GM23338 (cell line): ENCODE results near the gene CASK. TPM values are rescaled to one million over a fixed set of nuclear protein-coding genes. Genes with fewer than 3 reads are reported as not detected.

ENCODE experiments used
- ATAC-seq: fragments of 200-7000 bp; cut with Tn5 transposase; 3 replicates; pipeline ENCODE4 v1.9.1; 2020
- DNase-seq: peaks from one replicate; pipeline ENCODE4 v3.0.0-alpha.2; 2015; ENCODE audit warnings: low spot score
- H2AFZ ChIP-seq: fragments of 200-600 bp; sonication (generic); 2 replicates; pipeline ENCODE4 v1.8.0; 2016; ENCODE audit warnings: antibody characterized with exemption, mild to moderate bottlenecking, moderate library complexity
- H3F3A ChIP-seq: fragments of 200-600 bp; sonication (generic); replicated peaks from 2 replicates; pipeline ENCODE4 v1.8.0; 2017; ENCODE audit warnings: antibody characterized with exemption, mixed run types, low read depth
- H3K27ac ChIP-seq: fragments of 200-600 bp; sonication (generic); 2 replicates; pipeline ENCODE4 v1.6.1; 2016; ENCODE audit warnings: low read depth
- H3K27me3 ChIP-seq: fragments of 200-600 bp; sonication (generic); 2 replicates; pipeline ENCODE4 v1.8.0; 2016; ENCODE audit warnings: mild to moderate bottlenecking, mixed run types, moderate library complexity; ENCODE audit not compliant: insufficient read depth
- H3K36me3 ChIP-seq: fragments of 200-600 bp; sonication (generic); 2 replicates; pipeline ENCODE4 v1.8.0; 2016; ENCODE audit warnings: mild to moderate bottlenecking; ENCODE audit not compliant: insufficient read depth
- H3K4me1 ChIP-seq: fragments of 200-600 bp; sonication (generic); 2 replicates; pipeline ENCODE4 v1.8.0; 2016; ENCODE audit warnings: mild to moderate bottlenecking, moderate library complexity; ENCODE audit not compliant: insufficient read depth
- H3K4me2 ChIP-seq: fragments of 200-600 bp; sonication (generic); 2 replicates; pipeline ENCODE4 v1.7.1; 2017; ENCODE audit warnings: mixed run types
- H3K4me3 ChIP-seq: fragments of 200-600 bp; sonication (generic); 2 replicates; pipeline ENCODE4 v1.6.1; 2016; ENCODE audit warnings: mixed run types
- H3K79me2 ChIP-seq: fragments of 200-600 bp; sonication (generic); replicated peaks from 2 replicates; pipeline ENCODE4 v1.8.0; 2017; ENCODE audit warnings: mild to moderate bottlenecking; ENCODE audit not compliant: insufficient read depth
- H3K9me2 ChIP-seq: fragments of 200-600 bp; sonication (generic); 2 replicates; pipeline ENCODE4 v1.8.0; 2017; ENCODE audit not compliant: insufficient read depth
- H4K20me1 ChIP-seq: fragments of 200-600 bp; sonication (generic); replicated peaks from 2 replicates; pipeline ENCODE4 v1.8.0; 2017; ENCODE audit warnings: mild to moderate bottlenecking; ENCODE audit not compliant: insufficient read depth
- H3K27ac Mint-ChIP-seq: 2 replicates; pipeline ENCODE4 v1.8.0; 2020; ENCODE audit warnings: inconsistent platforms, mild to moderate bottlenecking, moderate library complexity, mixed read lengths
- H3K27me3 Mint-ChIP-seq: 3 replicates; pipeline ENCODE4 v1.8.0; 2022; ENCODE audit warnings: low read depth, mild to moderate bottlenecking, moderate library complexity, mixed read lengths, inconsistent platforms; ENCODE audit not compliant: insufficient read depth, poor library complexity
- H3K36me3 Mint-ChIP-seq: 3 replicates; pipeline ENCODE4 v1.8.0; 2021; ENCODE audit warnings: low read depth, mild to moderate bottlenecking, inconsistent platforms, moderate library complexity, mixed read lengths
- H3K4me1 Mint-ChIP-seq: 3 replicates; pipeline ENCODE4 v1.8.0; 2020; ENCODE audit warnings: mild to moderate bottlenecking, inconsistent platforms, mixed read lengths
- H3K4me3 Mint-ChIP-seq: 3 replicates; pipeline ENCODE4 v1.8.0; 2021; ENCODE audit warnings: moderate library complexity, mild to moderate bottlenecking, inconsistent platforms, mixed read lengths
- H3K9me3 Mint-ChIP-seq: 3 replicates; pipeline ENCODE4 v1.8.0; 2020; ENCODE audit warnings: moderate library complexity, mild to moderate bottlenecking, inconsistent platforms, mixed read lengths
- CREB1 ChIP-seq: fragments of 250-450 bp; sonication (Bioruptor Pico); IDR thresholded peaks from 2 replicates; pipeline ENCODE4 v1.5.0; 2020; ENCODE audit warnings: low read depth, mild to moderate bottlenecking, moderate library complexity
- CTCF ChIP-seq, 2 experiments: fragments of 200-600 bp in 1 of 2; sonication (generic) in 1 of 2; conservative IDR thresholded peaks; 2 replicates each; pipeline versions ENCODE4 v1.5.1 to v1.6.1; 2016 to 2017; ENCODE audit warnings: antibody characterized with exemption in 2 of 2, low read depth in 2 of 2, mild to moderate bottlenecking in 2 of 2, moderate library complexity in 1 of 2
- ETS1 ChIP-seq: IDR thresholded peaks from 2 replicates; pipeline ENCODE4 v1.6.1; 2016; ENCODE audit warnings: antibody characterized with exemption
- EZH2 ChIP-seq: fragments of 200-600 bp; sonication (generic); IDR thresholded peaks from one replicate; pipeline ENCODE4 v1.8.0; 2017; ENCODE audit warnings: antibody characterized with exemption, mild to moderate bottlenecking, low read depth; ENCODE audit not compliant: unreplicated experiment
- EZH2phosphoT487 ChIP-seq: fragments of 200-600 bp; sonication (generic); IDR thresholded peaks from one replicate; pipeline ENCODE4 v1.8.1; 2018; ENCODE audit warnings: antibody characterized with exemption; ENCODE audit not compliant: unreplicated experiment
- JUNB ChIP-seq: IDR thresholded peaks from one replicate; pipeline ENCODE4 v1.6.1; 2016; ENCODE audit warnings: antibody characterized with exemption; ENCODE audit not compliant: unreplicated experiment
- NANOG ChIP-seq: IDR thresholded peaks from 2 replicates; pipeline ENCODE4 v1.6.1; 2016; ENCODE audit warnings: antibody characterized with exemption, borderline replicate concordance
- POLR2AphosphoS5 ChIP-seq: IDR thresholded peaks from 2 replicates; pipeline ENCODE4 v1.6.1; 2016; ENCODE audit warnings: antibody characterized with exemption, low read depth
- REST ChIP-seq: IDR thresholded peaks from one replicate; pipeline ENCODE4 v1.6.1; 2018; ENCODE audit warnings: antibody characterized with exemption; ENCODE audit not compliant: unreplicated experiment
- STAT1 ChIP-seq: IDR thresholded peaks from one replicate; pipeline ENCODE4 v1.6.1; 2016; ENCODE audit warnings: antibody characterized with exemption; ENCODE audit not compliant: unreplicated experiment
- ZNF114 ChIP-seq: fragments of 250-450 bp; sonication (Bioruptor Pico); IDR thresholded peaks from 2 replicates; pipeline ENCODE4 v1.5.0; 2020; ENCODE audit warnings: mild to moderate bottlenecking, moderate library complexity
- ZNF331 ChIP-seq: fragments of 250-450 bp; sonication (Bioruptor Pico); IDR thresholded peaks from 2 replicates; pipeline ENCODE4 v1.5.0; 2020; ENCODE audit warnings: low read depth, mild to moderate bottlenecking, moderate library complexity
- ZNF462 ChIP-seq: fragments of 250-450 bp; sonication (Bioruptor Pico); IDR thresholded peaks from 2 replicates; pipeline ENCODE4 v1.5.0; 2020; ENCODE audit warnings: mild to moderate bottlenecking, moderate library complexity
- polyA plus RNA-seq: library from polyadenylated mRNA; unstranded; fragments of >200 nt; fragmentation: Nextera tagmentation; extraction: Ambion mirVana; gene quantifications from 2 replicates; pipeline ENCODE4 v1.2.1, GENCODE V29; 2016
- total RNA-seq: library from RNA; depleted of rRNA; stranded (reverse); fragments of >200 nt; shearing (Covaris generic); gene quantifications from 2 replicates; pipeline ENCODE4 v1.2.3, GENCODE V29; 2014

Gene CASK
- total and polyA plus RNA-seq, 2 experiments from 2014 or later, result 15.3 to 44.4 TPM

- Histone ChIP-seq H3F3A (no peaks in the 10 kb centered on the region), H3K79me2 (peaks cover 23% of the 10 kb centered on the region; the same call in 1 of the 2 replicates), H3K4me3 (no peak overlapping the region), H2AFZ (no peak overlapping the region), H3K27me3 (no peaks in the 10 kb centered on the region), H3K27ac (no peak overlapping the region), H4K20me1 (no peaks in the 10 kb centered on the region), H3K4me1 (no peaks in the 10 kb centered on the region), H3K4me2 (no peak overlapping the region), H3K36me3 (no peaks in the 10 kb centered on the region), H3K9me2 (no peaks in the 10 kb centered on the region)
- Mint-ChIP-seq H3K4me1 (peaks cover 8% of the 10 kb centered on the region), H3K9me3 (no peaks in the 10 kb centered on the region; the same call in 2 of the 3 replicates), H3K4me3 (no peak overlapping the region), H3K27ac (no peak overlapping the region), H3K27me3 (no peaks in the 10 kb centered on the region), H3K36me3 (peaks cover 2% of the 10 kb centered on the region; the same call in 2 of the 3 replicates)
- no peak for ATAC-seq
- TF ChIP-seq ZNF114 (CRISPR knock-in tag) (no peak), CREB1 (CRISPR knock-in tag) (no peak), JUNB (no peak), EZH2 (no peak), NANOG (no peak), POLR2AphosphoS5 (no peak), ETS1 (no peak), REST (no peak), CTCF (conservative IDR thresholded peaks at IDR 0.05; ENCODE audit: low read depth in 2 of 2) (no peak), STAT1 (no peak), ZNF462 (no peak), ZNF331 (CRISPR knock-in tag) (no peak), EZH2phosphoT487 (no peak)
- no peak for DNase-seq
These were observed 100.5 kb downstream of the CASK start for GRCh38 chrX:41822892-41823291.
